Measurements from ENCODE around the gene PLEKHG5.

The PLEKHG5 gene

GRCh38 chr1:6421266-6421665 lies 70.2 kb downstream of the PLEKHG5 start:
- no peak overlapping the region for H3K4me3 ChIP-seq (ENCODE audit: low read length)
- no peak for DNase-seq (ENCODE audit: low read depth, low spot score)

DNA sequence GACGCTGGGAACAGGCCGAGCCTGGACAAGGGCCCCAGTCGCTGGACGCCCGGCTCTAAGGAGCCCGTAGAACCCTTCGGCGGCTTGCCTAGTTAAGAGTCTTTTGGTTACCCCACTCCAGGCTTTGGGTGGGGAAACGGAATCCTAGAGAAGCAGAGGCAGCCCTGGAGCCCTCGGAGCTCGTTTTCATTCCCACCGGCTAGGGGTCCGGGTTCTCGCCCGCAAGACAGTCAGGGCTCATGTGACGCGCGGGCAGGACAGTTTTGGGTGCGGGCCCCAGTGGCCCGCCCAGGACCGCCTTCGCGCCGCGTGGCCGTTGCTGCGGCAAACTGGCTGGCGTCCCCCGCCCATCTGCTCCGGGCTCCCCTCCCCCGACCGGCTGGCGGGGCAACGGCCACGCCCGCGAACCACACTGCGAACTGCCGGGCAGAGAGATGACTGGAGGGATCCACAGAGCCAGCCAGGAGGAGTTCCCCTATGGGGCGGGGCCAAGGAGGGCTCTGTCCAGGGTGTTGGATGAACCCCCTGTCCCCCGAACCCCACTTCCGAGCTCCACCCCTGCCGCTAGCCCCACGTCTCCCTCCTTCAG lies 70.9 kb downstream of the PLEKHG5 start:
- H3K4me3 ChIP-seq (ENCODE audit: low read length): no peak overlapping the region
- DNase-seq (ENCODE audit: low read depth, low spot score): no peak

- DNase-seq (ENCODE audit: low read depth, low spot score): no peak
- H3K4me3 ChIP-seq (ENCODE audit: low read length): no peak within 1 kb of the TSS; the same call in 1 of the 2 replicates
Observed at GRCh38 chr1:6419804-6420453, 71.5 kb downstream of the PLEKHG5 start, which contains the start of gene HES2. TSS of gene HES2 (minus strand) at chr1:6419919. CDS start at chr1:6419820, 99 bp downstream.

- DNase-seq (ENCODE audit: low read depth, low spot score): no peak
- H3K4me3 ChIP-seq (ENCODE audit: low read length): no peak overlapping the region
Observed at GRCh38 chr1:6419397-6419803, 72.1 kb downstream of the PLEKHG5 start.

DNA sequence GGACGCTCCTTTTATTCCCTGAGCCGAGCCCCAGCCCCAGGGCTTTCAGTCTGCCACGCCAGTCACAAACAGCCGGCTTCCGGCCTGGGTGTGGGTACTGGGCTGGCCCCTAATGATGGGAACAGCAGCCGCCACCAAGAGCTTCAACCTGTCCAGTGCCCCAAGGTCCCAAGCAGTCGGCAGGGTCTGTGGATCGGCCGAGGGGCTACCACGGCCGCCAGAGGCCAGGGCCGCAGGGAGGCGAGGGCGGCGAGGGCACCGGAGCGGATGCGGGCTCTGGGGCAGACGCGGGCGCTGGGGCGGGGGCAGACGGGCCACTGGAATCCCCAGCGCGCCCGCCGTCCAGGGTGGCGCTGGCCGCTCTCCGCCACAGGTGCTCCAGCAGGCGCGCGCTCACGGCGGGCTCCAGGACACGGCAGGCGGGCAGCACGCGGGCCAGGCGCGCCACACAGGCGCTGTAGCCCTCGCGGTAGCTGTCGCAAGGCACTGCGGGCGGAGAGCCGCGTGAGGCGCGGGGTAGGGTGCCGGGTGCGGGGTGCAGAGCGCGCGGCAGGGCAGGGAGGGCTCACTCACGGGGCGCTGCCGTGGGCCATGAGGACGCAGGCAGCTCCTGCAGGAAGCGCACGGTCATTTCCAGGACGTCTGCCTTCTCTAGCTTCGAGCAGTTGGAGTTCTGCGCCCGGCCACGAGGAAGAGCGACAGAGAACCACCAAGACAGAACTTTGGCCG lies 72.6 kb downstream of the PLEKHG5 start:
- H3K4me3 ChIP-seq (ENCODE audit: low read length): no peak overlapping the region
- DNase-seq (ENCODE audit: low read depth, low spot score): no peak

- H3K4me3 ChIP-seq (ENCODE audit: low read length): no peak overlapping the region
- no peak for DNase-seq (ENCODE audit: low read depth, low spot score)
Observed at GRCh38 chr1:6417961-6418667, 73.4 kb downstream of the PLEKHG5 start.
